B cell (primary cell): ENCODE data around the gene KCNMB2. TPM values are rescaled to one million over a fixed set of nuclear protein-coding genes. Genes with fewer than 3 reads are reported as not detected.

ENCODE experiments used
- ATAC-seq: fragments of 200-7000 bp; cut with Tn5 transposase; one replicate; pipeline ENCODE4 v1.10.0; 2021; ENCODE audit warnings: low read depth, mild to moderate bottlenecking, moderate number of reproducible peaks, moderate library complexity
- CTCF ChIA-PET: fragments of 350-600 bp; sonication (Branson Sonifier 250); formaldehyde crosslinking; loops from one replicate; lab custom pipeline; 2021; ENCODE audit warnings: antibody characterized with exemption, inconsistent platforms; lab: Charles Lee
- POLR2A ChIA-PET: fragments of 350-600 bp; sonication (Branson Sonifier 250); formaldehyde crosslinking; loops from one replicate; lab custom pipeline; 2021; ENCODE audit warnings: antibody characterized with exemption; lab: Charles Lee
- DNase-seq: peaks from one replicate; pipeline ENCODE4 v3.0.0; 2013
- H2AFZ ChIP-seq: 2 replicates; pipeline ENCODE4 v1.6.1; 2012; ENCODE audit warnings: mild to moderate bottlenecking, low read depth, low read length; ENCODE audit not compliant: insufficient read depth, poor library complexity, severe bottlenecking
- H3K27ac ChIP-seq, 2 donors: 1 replicate in 1 of 2; 2 replicates in 1 of 2; pipeline ENCODE4 v1.5.1; 2012 to 2013; ENCODE audit warnings: low read length in 2 of 2, mild to moderate bottlenecking in 2 of 2, moderate library complexity in 1 of 2
- H3K27me3 ChIP-seq, 4 experiments: fragments of 200-600 bp in 1 of 4; sonication (generic) in 1 of 4; replicated peaks in 1 of 4; 1 replicate in 2 of 4; 2 replicates in 2 of 4; pipeline versions ENCODE4 v1.6.1 to v1.7.0; 2013 to 2016; ENCODE audit warnings: low read length in 3 of 4, mild to moderate bottlenecking in 2 of 4, mixed read lengths in 1 of 4, moderate library complexity in 1 of 4; ENCODE audit not compliant: insufficient read depth in 4 of 4, control insufficient read depth in 3 of 4; ENCODE audit errors: control extremely low read depth in 1 of 4
- H3K36me3 ChIP-seq, 2 experiments: replicated peaks in 1 of 2; 1 replicate in 1 of 2; 2 replicates in 1 of 2; pipeline versions ENCODE4 v1.6.1 to v1.7.1; 2013; ENCODE audit warnings: low read length in 1 of 2; ENCODE audit not compliant: insufficient read depth in 2 of 2, control insufficient read depth in 1 of 2; ENCODE audit errors: control extremely low read depth in 1 of 2, extremely low read depth in 1 of 2
- H3K4me1 ChIP-seq, 2 donors: fragments of 200-600 bp in 1 of 2; sonication (generic) in 1 of 2; 1 replicate in 1 of 2; 2 replicates in 1 of 2; pipeline versions ENCODE4 v1.5.1 to v1.6.1; 2013 to 2017; ENCODE audit warnings: low read length in 2 of 2; ENCODE audit not compliant: control insufficient read depth in 2 of 2, insufficient read depth in 2 of 2
- H3K4me2 ChIP-seq: replicated peaks from 2 replicates; pipeline ENCODE3; 2012; ENCODE audit warnings: mild to moderate bottlenecking, low read depth, low read length; ENCODE audit not compliant: poor library complexity, severe bottlenecking
- H3K4me3 ChIP-seq, 5 experiments: fragments of 200-600 bp in 1 of 5; sonication (generic) in 1 of 5; 1 replicate in 3 of 5; 2 replicates in 2 of 5; pipeline versions ENCODE4 v1.5.1 to v1.7.0; 2011 to 2016; ENCODE audit warnings: low read length in 4 of 5, mild to moderate bottlenecking in 4 of 5, low read depth in 2 of 5, control low read depth in 1 of 5, moderate library complexity in 1 of 5; ENCODE audit not compliant: insufficient read depth in 1 of 5; ENCODE audit errors: control extremely low read depth in 1 of 5, extremely low read depth in 1 of 5
- H3K79me2 ChIP-seq: fragments of 200-600 bp; sonication (generic); one replicate; pipeline ENCODE4 v1.6.0; 2016; ENCODE audit warnings: low read length; ENCODE audit not compliant: control insufficient read depth, insufficient read depth
- H3K9ac ChIP-seq: fragments of 200-600 bp; sonication (generic); 2 replicates; pipeline ENCODE4 v1.6.1; 2017; ENCODE audit warnings: mild to moderate bottlenecking, low read length, moderate library complexity
- H3K9me3 ChIP-seq, 3 donors: one replicate each; pipeline versions ENCODE4 v1.6.1 to v1.7.1; 2013; ENCODE audit warnings: low read length in 2 of 3; ENCODE audit not compliant: control insufficient read depth in 2 of 3, insufficient read depth in 1 of 3; ENCODE audit errors: control extremely low read depth in 1 of 3
- H4K20me1 ChIP-seq: 2 replicates; pipeline ENCODE4 v1.6.0; 2012; ENCODE audit warnings: mild to moderate bottlenecking, low read length; ENCODE audit not compliant: insufficient read depth, control insufficient read depth, poor library complexity, severe bottlenecking
- H3K27ac Mint-ChIP-seq: one replicate; pipeline ENCODE4 v1.8.0; 2021; ENCODE audit warnings: mixed read lengths
- H3K27me3 Mint-ChIP-seq: one replicate; pipeline ENCODE4 v1.8.0; 2021; ENCODE audit warnings: mixed read lengths
- H3K4me1 Mint-ChIP-seq: one replicate; pipeline ENCODE4 v1.8.0; 2021; ENCODE audit warnings: mixed read lengths
- H3K4me3 Mint-ChIP-seq: one replicate; pipeline ENCODE4 v1.8.0; 2021; ENCODE audit warnings: mixed read lengths
- H3K9me3 Mint-ChIP-seq: one replicate; pipeline ENCODE4 v1.8.0; 2022; ENCODE audit warnings: mixed read lengths; ENCODE audit not compliant: insufficient read depth
- EZH2 ChIP-seq: IDR thresholded peaks from 2 replicates; pipeline ENCODE4 v1.6.1; 2012; ENCODE audit warnings: borderline replicate concordance, low read depth, mild to moderate bottlenecking, moderate library complexity, low read length; ENCODE audit not compliant: insufficient read depth, poor library complexity, severe bottlenecking
- WGBS: methylation state at CpG from one replicate; pipeline ENCODE4 v1.1.5; 2013; ENCODE audit warnings: missing lambda C conversion rate; ENCODE audit not compliant: insufficient coverage; 5-methylcytosine and 5-hydroxymethylcytosine counted together
- intact Hi-C: fragments of 100-400 bp; cut with micrococcal nuclease; formaldehyde crosslinking; loops from one replicate; pipeline ENCODE4 v1.10.0; 2022
- polyA plus RNA-seq: library from polyadenylated mRNA; depleted of rRNA; stranded (reverse); fragments of >200 nt; gene quantifications from 2 replicates; pipeline ENCODE4 v1.2.3, GENCODE V29; 2012
- total RNA-seq, 2 donors: library from RNA; stranded (reverse); fragments of 120-200 nt in 1 of 2; gene quantifications; 1 replicate in 1 of 2; 2 replicates in 1 of 2; pipeline versions ENCODE4 v1.2.3 to v1.2.4, GENCODE V29; 2013 to 2022
- TF ChIP-seq, protein P1 (sequence below): fragments of 200-600 bp; IDR thresholded peaks from one replicate; pipeline ENCODE4 v1.8.0; 2022; ENCODE audit warnings: antibody characterized with exemption, mild to moderate bottlenecking

The KCNMB2 gene
- total and polyA plus RNA-seq, 2 donors (not counting 1 experiment from before 2014, with no cell fraction given), result not detected

DNA sequence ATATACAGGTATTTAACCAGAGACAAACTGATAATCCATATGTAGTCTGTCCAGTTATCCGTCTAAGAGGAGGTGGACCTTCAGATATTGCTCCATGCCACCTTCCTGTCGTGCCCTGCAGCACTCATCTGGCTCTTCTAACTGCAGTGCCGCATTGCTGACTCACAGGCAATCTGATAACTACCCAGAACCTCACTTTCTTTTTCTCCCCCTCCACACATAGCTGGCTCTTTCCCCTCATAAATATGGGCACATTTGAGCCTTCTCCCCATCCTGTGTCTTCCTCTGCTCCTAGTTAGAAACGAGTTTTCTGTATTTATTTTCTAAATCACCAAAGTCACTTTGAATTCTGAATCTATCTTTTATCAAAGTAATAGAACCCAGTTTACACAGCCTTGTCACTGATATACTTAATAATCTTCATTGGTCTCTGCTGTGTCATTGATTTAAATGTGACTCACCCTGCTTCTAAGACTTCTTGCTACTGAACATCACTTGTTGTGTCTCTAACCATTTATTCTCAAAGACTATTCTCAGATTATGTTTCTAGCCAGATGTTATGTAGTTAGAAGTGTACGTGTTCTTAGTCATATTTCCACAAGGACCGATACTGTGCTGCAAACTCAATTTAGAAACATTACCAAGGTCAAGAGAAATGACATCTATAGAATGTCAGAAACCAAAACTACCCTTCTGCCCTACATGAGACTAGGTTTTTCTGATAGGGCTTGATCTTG, 17.4 kb upstream of the KCNMB2 start:
- ChIA-PET POLR2A (no interaction called here), CTCF (no interaction called here)
- H3K27ac Mint-ChIP-seq, result no peak overlapping the region
- H3K36me3 ChIP-seq, result no peaks in the 10 kb centered on the region
- H3K9me3 ChIP-seq, result no peaks in the 10 kb centered on the region
- H3K4me2 ChIP-seq, result no peak overlapping the region
- no peak overlapping the region for H2AFZ ChIP-seq
- no peak overlapping the region for H3K27ac ChIP-seq
- no peak overlapping the region for H3K4me3 Mint-ChIP-seq
- H3K27me3 ChIP-seq, result no peaks in the 10 kb centered on the region
- 67% methylated on average over 3 of the region's 6 CpGs for WGBS
- intact Hi-C loops, result no loop called here
- ATAC-seq (no peak), DNase-seq (no peak)
- no peak overlapping the region for H3K4me3 ChIP-seq
- no peaks in the 10 kb centered on the region for H4K20me1 ChIP-seq
- H3K4me1 Mint-ChIP-seq, result no peaks in the 10 kb centered on the region
- no peak overlapping the region for H3K9ac ChIP-seq
- no peaks in the 10 kb centered on the region for H3K79me2 ChIP-seq
- no peaks in the 10 kb centered on the region for H3K4me1 ChIP-seq
- H3K9me3 Mint-ChIP-seq, result no peaks in the 10 kb centered on the region
- TF ChIP-seq, protein P1, sequence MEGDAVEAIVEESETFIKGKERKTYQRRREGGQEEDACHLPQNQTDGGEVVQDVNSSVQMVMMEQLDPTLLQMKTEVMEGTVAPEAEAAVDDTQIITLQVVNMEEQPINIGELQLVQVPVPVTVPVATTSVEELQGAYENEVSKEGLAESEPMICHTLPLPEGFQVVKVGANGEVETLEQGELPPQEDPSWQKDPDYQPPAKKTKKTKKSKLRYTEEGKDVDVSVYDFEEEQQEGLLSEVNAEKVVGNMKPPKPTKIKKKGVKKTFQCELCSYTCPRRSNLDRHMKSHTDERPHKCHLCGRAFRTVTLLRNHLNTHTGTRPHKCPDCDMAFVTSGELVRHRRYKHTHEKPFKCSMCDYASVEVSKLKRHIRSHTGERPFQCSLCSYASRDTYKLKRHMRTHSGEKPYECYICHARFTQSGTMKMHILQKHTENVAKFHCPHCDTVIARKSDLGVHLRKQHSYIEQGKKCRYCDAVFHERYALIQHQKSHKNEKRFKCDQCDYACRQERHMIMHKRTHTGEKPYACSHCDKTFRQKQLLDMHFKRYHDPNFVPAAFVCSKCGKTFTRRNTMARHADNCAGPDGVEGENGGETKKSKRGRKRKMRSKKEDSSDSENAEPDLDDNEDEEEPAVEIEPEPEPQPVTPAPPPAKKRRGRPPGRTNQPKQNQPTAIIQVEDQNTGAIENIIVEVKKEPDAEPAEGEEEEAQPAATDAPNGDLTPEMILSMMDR, result no peak
- no peak for TF ChIP-seq EZH2
- H3K27me3 Mint-ChIP-seq, result peaks cover 4% of the 10 kb centered on the region

DNA sequence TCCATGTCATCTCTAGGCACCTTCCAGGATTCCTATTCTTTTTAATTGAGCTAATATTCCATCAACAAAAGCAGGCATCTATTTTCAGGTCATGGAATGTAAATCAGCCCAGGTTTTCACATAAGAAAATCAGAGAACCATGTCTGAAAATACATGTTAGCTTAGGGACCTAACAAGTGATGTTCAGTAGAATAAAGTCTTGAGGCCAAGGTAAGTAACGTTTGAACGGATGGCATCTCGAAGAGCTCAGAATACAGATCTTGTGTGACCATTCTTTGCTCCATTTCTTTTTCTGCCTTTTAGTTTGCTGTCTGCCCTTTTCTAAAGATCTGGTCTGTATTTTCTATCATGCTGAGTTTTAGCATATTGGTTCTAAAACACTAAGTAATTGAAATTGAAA, 16.5 kb upstream of the KCNMB2 start:
- Histone ChIP-seq H2AFZ (no peak overlapping the region), H3K4me3 (no peak overlapping the region), H3K9me3 (no peaks in the 10 kb centered on the region), H3K9ac (no peak overlapping the region), H3K79me2 (no peaks in the 10 kb centered on the region), H3K4me1 (no peaks in the 10 kb centered on the region), H3K4me2 (no peak overlapping the region), H3K36me3 (no peaks in the 10 kb centered on the region), H4K20me1 (no peaks in the 10 kb centered on the region), H3K27me3 (no peaks in the 10 kb centered on the region), H3K27ac (no peak overlapping the region)
- H3K4me1 Mint-ChIP-seq, result no peaks in the 10 kb centered on the region
- ChIA-PET POLR2A (no interaction called here), CTCF (interaction anchor here (0.6 kb wide), 1 partner anchor 441 kb away, joined by 3 read pairs; no protein-coding TSS in a partner anchor)
- WGBS, result 95% methylated on average over 3 of the region's 3 CpGs
- intact Hi-C loops, result no loop called here
- no peak for ATAC-seq
- H3K27ac Mint-ChIP-seq, result no peak overlapping the region
- H3K9me3 Mint-ChIP-seq, result no peaks in the 10 kb centered on the region
- TF ChIP-seq, protein P1, result no peak
- TF ChIP-seq EZH2, result no peak
- no peak for DNase-seq
- peaks cover 4% of the 10 kb centered on the region for H3K27me3 Mint-ChIP-seq
- H3K4me3 Mint-ChIP-seq, result no peak overlapping the region
